Measurements from ENCODE around the gene SCART1. TPM values are rescaled to one million over a fixed set of nuclear protein-coding genes. Genes with fewer than 3 reads are reported as not detected.

SCART1 gene
- total and polyA plus RNA-seq, 3 donors from 2014 or later = 1.6 to 13.1 (median 11.6) TPM

DNA sequence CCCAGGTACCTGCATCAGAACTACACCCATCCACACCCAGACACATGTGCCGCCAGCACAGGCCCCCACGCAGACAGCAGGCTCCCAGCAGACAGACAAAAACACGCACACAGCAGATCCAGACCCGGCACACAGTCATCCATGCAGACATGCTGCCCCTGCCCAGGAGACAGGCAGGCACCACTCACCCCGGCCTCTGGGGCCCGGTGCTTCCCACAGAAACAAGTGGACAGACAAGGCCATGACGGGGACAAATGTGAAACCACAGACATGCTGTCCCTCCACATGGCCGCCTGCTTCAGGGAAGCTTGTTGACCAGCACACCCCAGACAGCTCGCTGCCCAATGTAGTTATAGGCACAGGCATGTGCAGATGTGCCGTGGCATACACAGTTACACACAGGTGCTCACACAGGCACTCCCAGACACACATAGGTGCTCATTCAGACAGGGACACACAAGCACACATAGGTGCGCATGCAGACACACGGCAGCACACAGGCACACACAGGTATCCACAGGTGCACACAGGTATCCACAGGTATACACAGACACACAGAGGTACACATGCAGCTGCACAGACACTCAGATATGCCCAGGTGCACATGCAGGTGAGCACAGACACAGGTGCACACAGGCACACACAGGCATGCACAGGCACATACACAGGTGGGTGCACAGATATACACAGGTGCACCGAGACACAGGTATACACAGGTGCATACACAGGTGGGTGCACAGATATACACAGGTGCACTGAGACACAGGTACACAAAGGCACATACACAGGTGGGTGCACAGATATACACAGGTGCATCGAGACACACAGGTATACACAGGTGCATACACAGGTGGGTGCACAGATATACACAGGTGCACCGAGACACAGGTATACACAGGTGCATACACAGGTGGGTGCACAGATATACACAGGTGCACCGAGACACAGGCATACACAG lies 10.5 kb upstream of the SCART1 start:
- H3K4me1 ChIP-seq = no peaks in the 10 kb centered on the region
- intact Hi-C loops (cut with DNase I; ENCODE audit: low total_unique reads) = no loop called here
- H3K27me3 ChIP-seq = no peaks in the 10 kb centered on the region
- WGBS, 2 donors = 91 to 98% methylated on average over 6 to 16 of the region's 16 CpGs
- TF ChIP-seq, protein P1, sequence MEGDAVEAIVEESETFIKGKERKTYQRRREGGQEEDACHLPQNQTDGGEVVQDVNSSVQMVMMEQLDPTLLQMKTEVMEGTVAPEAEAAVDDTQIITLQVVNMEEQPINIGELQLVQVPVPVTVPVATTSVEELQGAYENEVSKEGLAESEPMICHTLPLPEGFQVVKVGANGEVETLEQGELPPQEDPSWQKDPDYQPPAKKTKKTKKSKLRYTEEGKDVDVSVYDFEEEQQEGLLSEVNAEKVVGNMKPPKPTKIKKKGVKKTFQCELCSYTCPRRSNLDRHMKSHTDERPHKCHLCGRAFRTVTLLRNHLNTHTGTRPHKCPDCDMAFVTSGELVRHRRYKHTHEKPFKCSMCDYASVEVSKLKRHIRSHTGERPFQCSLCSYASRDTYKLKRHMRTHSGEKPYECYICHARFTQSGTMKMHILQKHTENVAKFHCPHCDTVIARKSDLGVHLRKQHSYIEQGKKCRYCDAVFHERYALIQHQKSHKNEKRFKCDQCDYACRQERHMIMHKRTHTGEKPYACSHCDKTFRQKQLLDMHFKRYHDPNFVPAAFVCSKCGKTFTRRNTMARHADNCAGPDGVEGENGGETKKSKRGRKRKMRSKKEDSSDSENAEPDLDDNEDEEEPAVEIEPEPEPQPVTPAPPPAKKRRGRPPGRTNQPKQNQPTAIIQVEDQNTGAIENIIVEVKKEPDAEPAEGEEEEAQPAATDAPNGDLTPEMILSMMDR (IDR thresholded peaks at IDR 0.05) = no peak
- TF ChIP-seq POLR2A (IDR thresholded peaks at IDR 0.05) = no peak
- DNase-seq = no peak
- no peak overlapping the region for H3K27ac ChIP-seq
- no peak overlapping the region for H3K4me3 ChIP-seq
- H3K36me3 ChIP-seq (ENCODE audit: low read depth, missing control alignments) = no peaks in the 10 kb centered on the region
- H3K9me3 ChIP-seq = no peaks in the 10 kb centered on the region

DNA sequence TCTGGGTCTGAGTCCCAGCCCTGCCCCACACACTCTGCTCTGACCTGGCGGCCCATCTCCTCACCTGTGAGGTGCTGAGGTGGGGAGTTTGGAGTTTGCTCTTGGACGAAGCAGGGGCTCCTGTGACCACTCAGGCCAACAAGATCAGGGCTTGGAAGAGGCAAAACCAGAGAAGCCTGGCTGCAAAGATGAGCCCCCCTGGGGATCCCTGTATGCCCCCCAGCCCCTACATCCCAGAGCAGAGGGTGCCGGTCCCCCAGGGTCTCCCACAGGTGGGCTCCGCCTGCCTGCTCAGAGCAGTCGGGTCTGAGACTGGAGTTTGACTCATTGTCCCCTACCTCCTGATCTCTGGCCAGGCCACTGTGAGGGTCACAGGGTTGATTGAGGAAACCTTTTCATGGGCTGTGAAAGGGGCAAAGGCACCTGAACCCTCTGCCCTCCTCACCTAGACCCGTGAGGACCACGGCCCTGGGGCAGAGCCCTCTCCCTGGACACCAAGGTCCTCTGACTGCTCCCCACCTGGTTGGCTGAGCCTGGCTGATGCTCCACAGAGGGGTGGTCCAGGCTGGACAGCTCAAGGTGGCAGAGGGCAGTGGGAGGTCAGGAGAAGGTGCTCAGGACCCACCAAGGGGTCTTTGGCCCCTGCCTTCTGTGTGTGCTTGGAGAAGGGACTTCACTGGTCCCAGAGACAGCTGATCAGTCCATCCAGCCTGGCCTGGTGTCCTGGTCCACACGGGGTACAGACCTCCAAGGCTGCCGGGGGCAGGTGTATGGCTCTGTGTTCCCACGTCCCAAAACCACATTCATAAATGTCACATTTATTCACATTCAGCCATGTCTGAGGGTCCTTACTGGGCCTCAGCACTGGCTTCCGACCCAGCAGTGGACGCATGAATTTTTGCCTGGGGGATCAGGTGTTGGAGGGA lies 9.1 kb upstream of the SCART1 start:
- Histone ChIP-seq H3K4me3 (no peak overlapping the region), H3K36me3 (ENCODE audit: low read depth, missing control alignments) (no peaks in the 10 kb centered on the region), H3K27me3 (no peaks in the 10 kb centered on the region), H3K27ac (no peak overlapping the region), H3K4me1 (no peaks in the 10 kb centered on the region), H3K9me3 (no peaks in the 10 kb centered on the region)
- no peak for TF ChIP-seq POLR2A (IDR thresholded peaks at IDR 0.05)
- TF ChIP-seq, protein P1 (IDR thresholded peaks at IDR 0.05) = no peak
- no peak for DNase-seq
- intact Hi-C loops (cut with DNase I; ENCODE audit: low total_unique reads) = no loop called here
- 87 to 94% methylated on average over 7 to 12 of the region's 12 CpGs for WGBS, 2 donors

DNA sequence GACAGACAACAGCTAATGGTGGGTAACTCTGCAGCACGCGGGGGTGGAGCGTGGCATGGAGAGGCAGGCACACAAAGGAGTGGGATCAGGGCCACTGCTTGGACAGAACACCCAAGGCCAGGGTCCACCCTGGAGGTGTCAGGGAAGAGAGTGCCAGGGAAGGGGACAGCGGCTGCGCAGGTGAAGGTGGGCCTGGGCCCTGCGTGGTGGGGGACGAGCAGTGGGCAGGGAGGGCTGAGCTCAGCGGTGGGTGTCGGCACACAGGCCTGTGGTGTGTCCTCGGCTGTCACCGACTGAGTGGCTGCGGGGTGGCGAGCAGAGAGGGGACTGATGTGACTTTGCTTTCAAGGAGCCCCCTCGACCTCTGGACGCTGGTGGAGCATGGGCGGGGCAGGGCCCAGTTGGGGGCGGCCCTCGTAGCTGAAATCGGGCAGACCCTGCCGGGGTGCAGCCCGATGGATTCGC lies 8.4 kb upstream of the SCART1 start:
- Histone ChIP-seq H3K36me3 (ENCODE audit: low read depth, missing control alignments) (no peaks in the 10 kb centered on the region), H3K27ac (no peak overlapping the region), H3K9me3 (no peaks in the 10 kb centered on the region), H3K27me3 (no peaks in the 10 kb centered on the region), H3K4me3 (no peak overlapping the region), H3K4me1 (no peaks in the 10 kb centered on the region)
- no peak for DNase-seq
- TF ChIP-seq, protein P1 (IDR thresholded peaks at IDR 0.05) = no peak
- TF ChIP-seq POLR2A (IDR thresholded peaks at IDR 0.05) = no peak
- 73 to 87% methylated on average over 21 to 22 of the region's 22 CpGs for WGBS, 2 donors
- intact Hi-C loops (cut with DNase I; ENCODE audit: low total_unique reads) = no loop called here

DNA sequence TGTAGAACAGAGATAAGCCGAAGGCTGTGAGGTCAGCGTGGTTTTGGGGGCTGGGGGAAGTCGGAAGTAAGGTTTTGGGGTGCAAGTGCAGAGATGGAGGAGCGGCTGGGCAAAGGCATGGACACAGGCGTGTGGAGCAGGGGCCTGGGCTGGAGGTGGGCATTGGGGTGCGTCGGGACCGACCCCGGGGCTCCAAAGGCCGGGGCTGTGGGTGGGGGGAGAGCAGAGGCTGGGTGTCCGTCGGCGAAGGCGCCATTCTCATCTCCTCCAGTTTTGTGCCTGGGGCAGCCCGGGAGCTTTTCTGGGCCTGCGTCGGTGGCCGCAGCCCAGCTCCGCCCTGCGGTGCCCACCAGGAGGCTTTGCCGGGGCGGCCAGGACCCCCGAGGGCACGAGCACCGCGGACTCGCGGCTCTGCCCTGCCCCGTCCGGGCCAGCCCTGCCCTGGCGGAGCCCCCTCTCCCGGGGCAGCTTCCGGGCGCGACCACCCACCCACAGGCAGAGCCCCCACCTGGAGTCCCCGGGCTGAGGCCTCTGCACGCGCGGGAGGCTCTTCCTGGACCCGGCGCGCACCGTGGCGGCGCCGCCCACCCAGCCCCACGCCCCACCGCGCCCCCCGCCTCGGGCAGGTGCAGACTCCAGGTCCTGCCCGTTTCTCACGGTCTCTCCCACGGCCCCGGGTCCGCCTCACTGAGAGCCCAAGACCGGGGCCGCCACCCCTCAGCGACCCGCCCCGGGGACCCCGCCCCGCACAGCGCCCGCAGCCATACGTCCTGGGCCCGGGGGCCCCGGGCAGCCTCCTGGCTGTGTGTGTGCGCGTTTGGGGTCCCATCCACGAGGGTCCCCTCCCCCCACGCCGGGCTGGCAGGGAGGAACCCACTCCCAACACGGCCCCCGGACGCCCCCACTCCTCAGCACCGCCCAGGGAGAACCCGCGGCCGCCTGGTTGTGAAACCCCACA lies 7.7 kb upstream of the SCART1 start:
- WGBS, 2 donors = 51 to 57% methylated on average over 22 to 65 of the region's 80 CpGs
- H3K36me3 ChIP-seq (ENCODE audit: low read depth, missing control alignments) = no peaks in the 10 kb centered on the region
- peak overlapping the region in 1 of 2 donors; percentile 31 for H3K4me3 ChIP-seq
- no peak for TF ChIP-seq POLR2A (IDR thresholded peaks at IDR 0.05)
- TF ChIP-seq, protein P1 (IDR thresholded peaks at IDR 0.05) = no peak
- no peaks in the 10 kb centered on the region for H3K27me3 ChIP-seq
- no peaks in the 10 kb centered on the region for H3K9me3 ChIP-seq
- no peak for DNase-seq
- no peak overlapping the region for H3K27ac ChIP-seq
- H3K4me1 ChIP-seq = no peaks in the 10 kb centered on the region
- intact Hi-C loops (cut with DNase I; ENCODE audit: low total_unique reads) = no loop called here
